GM13977 (cell line): ENCODE data around the gene SGPL1.

Source experiments
- DNase-seq: peaks from one replicate; pipeline ENCODE4 v3.0.0; 2012; ENCODE audit warnings: low spot score
- CTCF ChIP-seq: IDR thresholded peaks from 2 replicates; pipeline ENCODE4 v1.5.1; 2012; ENCODE audit warnings: mild to moderate bottlenecking, control low read depth; ENCODE audit not compliant: insufficient read depth; ENCODE audit errors: extremely low read depth, missing control alignments
- in situ Hi-C: fragments of 300-500 bp; cut with MboI; formaldehyde crosslinking; loops from one replicate; pipeline ENCODE4 v1.12.0; 2022; ENCODE audit warnings: low sequenced_read_pairs, low pct_unique_long_range_greater_than_20kb, mixed read lengths, inconsistent platforms; ENCODE audit not compliant: unreplicated experiment

SGPL1 gene

GRCh38 chr10:70885931-70886903, 70.5 kb downstream of the SGPL1 start:
- no peak for TF ChIP-seq CTCF
- no peak for DNase-seq
- in situ Hi-C loops, result loop anchor here (25.0 kb wide), 1 partner anchor 324 kb away; no protein-coding TSS in a partner anchor

- DNase-seq, result no peak
Observed at GRCh38 chr10:70886921-70887665, 71.3 kb downstream of the SGPL1 start.

DNA sequence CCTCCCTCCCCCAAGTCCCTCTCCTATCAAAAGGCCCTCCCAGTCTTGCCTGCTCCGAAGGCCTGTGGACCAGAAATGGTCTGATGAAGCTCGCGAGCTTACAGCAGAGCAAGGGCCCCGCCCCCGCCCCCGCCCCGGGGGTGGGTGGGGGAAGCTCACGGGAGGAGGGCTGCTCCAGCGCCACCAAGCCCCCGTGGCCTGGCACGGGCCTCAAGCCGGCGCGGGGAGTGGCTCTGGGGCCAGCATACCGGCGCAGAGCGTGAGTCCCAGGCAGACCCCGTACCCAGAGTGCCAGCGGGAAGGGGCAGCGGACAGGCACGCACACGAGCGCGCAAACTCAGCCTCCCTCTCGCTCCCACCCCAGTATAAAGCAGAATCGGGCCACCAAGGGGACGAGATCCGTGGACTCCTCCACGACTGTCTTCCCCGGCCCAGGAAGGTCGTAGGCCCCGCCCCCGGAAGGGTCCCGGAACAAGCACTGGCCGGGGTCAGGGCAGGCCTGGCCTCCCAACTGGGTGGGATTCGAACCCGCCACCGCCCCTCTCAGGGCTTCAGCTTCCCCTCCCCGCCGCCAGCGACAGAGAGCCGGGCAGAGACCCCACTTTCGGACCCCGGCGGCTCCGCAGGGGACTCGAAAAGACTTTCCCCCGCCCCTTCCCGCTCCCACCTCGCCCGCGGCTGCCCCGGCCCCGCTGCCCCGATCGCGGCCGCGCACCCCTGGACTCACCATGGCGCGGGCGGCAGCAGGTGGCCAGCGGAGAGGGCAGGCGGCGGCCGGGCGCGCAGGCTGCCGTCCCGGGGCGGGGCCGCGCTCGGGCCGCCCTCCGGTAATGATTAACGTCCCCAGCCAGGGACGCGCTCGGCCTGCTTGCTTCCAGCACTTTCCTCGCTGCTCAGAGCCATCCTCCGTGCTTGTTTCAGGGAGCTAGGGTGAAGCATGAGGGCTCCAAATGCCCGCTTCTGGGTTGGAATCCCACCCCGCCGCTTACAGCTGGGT, 72.4 kb downstream of the SGPL1 start, which contains the start of gene PCBD1:
Gene PCBD1 (minus strand): TSS at position 762 of the 997 bp plus-strand sequence. CDS start 32 bp downstream, at position 730.
- in situ Hi-C loops, result loop anchor here (25.0 kb wide), 1 partner anchor 326 kb away; no protein-coding TSS in a partner anchor
- TF ChIP-seq CTCF, result no peak
- peak; percentile 86 for DNase-seq

More at GRCh38 chr10:70886921-70887665, 71.3 kb downstream of the SGPL1 start:
- in situ Hi-C loops, result loop anchor here (25.0 kb wide), 1 partner anchor 325 kb away; no protein-coding TSS in a partner anchor
- TF ChIP-seq CTCF, result no peak

- DNase-seq, result no peak
- in situ Hi-C loops, result loop anchor here (25.0 kb wide), 1 partner anchor 327 kb away; no protein-coding TSS in a partner anchor
- TF ChIP-seq CTCF, result no peak
Observed at GRCh38 chr10:70889291-70889690, 73.5 kb downstream of the SGPL1 start.

DNA sequence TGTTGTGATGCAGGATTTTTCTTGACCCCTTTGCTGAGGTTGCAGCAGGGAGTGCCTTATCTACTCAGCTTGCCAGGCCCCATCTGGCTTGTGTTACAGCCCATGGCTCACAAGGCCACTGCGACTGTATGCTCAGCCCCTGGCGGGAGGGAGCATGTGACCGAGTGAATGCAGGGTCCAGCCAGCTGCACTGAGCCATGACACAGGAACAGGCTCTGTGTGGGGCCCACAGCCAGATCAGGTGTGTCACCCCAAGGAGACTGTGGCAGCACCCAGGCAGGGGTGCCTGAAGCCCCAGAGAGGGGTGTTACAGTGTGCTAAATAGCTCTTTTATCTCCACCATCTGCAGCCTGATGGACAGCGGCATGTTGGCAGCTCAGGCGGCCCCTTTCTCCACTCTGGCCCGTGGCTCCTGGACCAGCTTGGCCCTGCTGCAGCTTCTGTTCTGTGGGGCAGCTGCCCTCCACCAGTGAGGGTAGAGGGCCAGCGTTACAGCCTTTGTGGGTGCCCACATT, 75.2 kb downstream of the SGPL1 start:
- no peak for TF ChIP-seq CTCF
- no peak for DNase-seq
- in situ Hi-C loops, result loop anchor here (25.0 kb wide), 1 partner anchor 329 kb away; no protein-coding TSS in a partner anchor
